ENCODE measurements around the gene PTPRT.

The PTPRT gene

DNA sequence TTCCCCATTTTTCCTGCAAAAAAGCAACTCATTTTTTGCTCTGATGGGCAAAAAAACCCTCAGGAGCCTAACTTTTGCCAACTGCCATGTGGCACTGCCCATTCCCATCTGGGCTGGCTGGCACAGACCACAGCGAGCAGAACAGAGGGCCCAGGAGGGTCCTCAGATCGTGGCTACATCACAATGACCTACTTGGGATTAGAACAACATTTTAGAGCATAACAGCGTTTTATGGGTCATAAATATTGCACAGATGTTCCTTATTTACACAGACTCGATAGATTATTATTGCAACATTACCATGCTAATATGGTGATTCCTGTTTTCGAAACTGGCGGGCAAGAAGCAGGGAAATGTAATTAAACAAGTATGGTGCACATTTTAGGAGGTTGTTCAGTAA, 28.0 kb downstream of the PTPRT start:
- no peak for TF ChIP-seq EZH2 (IDR thresholded peaks at IDR 0.05)
- no peak for TF ChIP-seq FOXP2 (optimal IDR thresholded peaks at IDR 0.05; ENCODE audit: control extremely low read depth, extremely low read length, insufficient read depth)
- TF ChIP-seq POLR2AphosphoS5 (IDR thresholded peaks at IDR 0.05; ENCODE audit: borderline replicate concordance, low read depth, low read length): no peak

DNA sequence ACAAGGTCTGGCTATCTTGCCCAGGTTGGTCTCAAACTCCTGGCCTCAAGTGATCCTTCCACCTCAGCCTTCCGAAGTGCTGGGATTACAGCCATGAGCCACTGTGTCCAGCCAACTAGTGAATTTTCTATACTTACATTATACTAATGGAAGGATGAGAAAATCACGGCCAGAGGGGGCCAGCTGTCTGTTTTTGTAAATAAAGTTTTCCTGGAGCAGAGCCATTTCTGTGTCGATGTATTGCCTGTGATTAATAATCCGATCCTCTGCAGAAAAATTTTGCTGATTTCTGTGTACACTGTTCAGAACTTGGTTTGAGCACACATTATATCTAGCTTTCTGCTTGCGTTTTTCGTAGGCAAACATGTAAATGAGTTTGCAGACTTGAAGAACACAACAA, 28.8 kb downstream of the PTPRT start:
- Histone ChIP-seq H3K4me3 (no peak overlapping the region), H3K9me3 (ENCODE audit: low read depth, low read length) (no peaks in the 10 kb centered on the region), H3K9ac (ENCODE audit: insufficient read length) (no peak overlapping the region), H3K36me3 (ENCODE audit: insufficient read depth, low read length) (no peaks in the 10 kb centered on the region), H3K27ac (no peak overlapping the region)
- TF ChIP-seq FOXP2 (optimal IDR thresholded peaks at IDR 0.05; ENCODE audit: control extremely low read depth, extremely low read length, insufficient read depth): no peak
- DNase-seq (ENCODE audit: low read depth, low spot score): no peak

More for the DNA sequence above, 28.0 kb downstream of the PTPRT start:
- Histone ChIP-seq H3K9ac (ENCODE audit: insufficient read length) (no peak overlapping the region), H3K4me3 (no peak overlapping the region), H3K36me3 (ENCODE audit: insufficient read depth, low read length) (no peaks in the 10 kb centered on the region), H3K27ac (no peak overlapping the region), H3K9me3 (ENCODE audit: low read depth, low read length) (no peaks in the 10 kb centered on the region)
- DNase-seq (ENCODE audit: low read depth, low spot score): no peak

DNA sequence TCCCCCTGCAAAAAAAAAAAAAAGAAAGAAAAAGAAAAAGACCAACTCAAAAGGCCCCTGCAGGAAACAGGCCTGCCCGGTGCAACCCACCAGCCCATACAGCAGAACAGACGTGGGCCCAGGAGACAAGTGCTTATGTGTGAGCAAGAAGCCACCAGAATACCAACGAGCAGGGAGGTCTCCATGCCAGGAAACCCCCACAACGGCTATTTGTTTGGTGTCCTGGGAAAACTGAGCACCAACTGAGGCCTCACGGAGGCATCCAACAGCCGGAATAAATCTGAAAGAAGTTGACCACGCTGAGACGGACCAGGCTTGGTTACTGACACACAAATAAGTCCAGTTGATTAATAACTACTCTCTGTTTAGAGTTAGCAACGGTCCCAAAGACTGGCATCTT, 29.7 kb downstream of the PTPRT start:
- no peak for TF ChIP-seq FOXP2 (optimal IDR thresholded peaks at IDR 0.05; ENCODE audit: control extremely low read depth, extremely low read length, insufficient read depth)
- TF ChIP-seq POLR2AphosphoS5 (IDR thresholded peaks at IDR 0.05; ENCODE audit: borderline replicate concordance, low read depth, low read length): no peak
- TF ChIP-seq EZH2 (IDR thresholded peaks at IDR 0.05): no peak
- Histone ChIP-seq H3K9me3 (ENCODE audit: low read depth, low read length) (no peaks in the 10 kb centered on the region), H3K9ac (ENCODE audit: insufficient read length) (no peak overlapping the region), H3K36me3 (ENCODE audit: insufficient read depth, low read length) (no peaks in the 10 kb centered on the region), H3K4me3 (no peak overlapping the region), H3K27ac (no peak overlapping the region)
- DNase-seq (ENCODE audit: low read depth, low spot score): no peak

DNA sequence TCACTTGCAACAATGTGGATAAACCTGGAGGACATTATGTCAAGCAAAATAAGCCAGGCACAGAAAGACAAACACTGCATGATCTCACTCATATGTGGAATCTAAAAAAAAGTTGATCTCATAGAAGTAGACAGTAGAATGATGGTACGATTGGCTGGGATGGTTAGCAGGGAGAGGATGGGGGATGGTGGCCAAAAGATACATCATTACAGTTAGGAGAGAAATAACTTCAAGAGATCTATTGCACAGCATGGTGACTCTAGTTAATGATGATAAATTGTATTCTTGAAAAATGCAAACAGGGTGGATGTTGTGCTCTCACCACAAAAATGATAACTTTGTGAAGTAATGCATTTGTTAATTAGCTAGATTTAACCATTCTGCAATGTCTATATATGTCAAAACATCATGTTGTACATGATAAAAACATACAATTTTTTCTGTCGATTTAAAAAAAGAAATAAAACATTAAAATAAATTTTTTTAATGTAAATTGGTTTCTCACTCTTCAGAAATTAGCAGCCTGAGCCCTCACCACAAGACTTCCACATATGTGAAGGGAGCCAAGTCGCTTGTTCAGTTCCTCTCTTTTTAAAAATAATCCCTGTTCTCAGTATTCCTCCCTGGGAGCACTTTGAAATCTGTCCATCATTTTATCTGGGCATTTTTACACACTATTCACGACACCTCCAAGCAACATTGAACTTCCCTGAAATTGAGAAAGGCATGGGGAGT, 34.2 kb downstream of the PTPRT start:
- Histone ChIP-seq H3K36me3 (ENCODE audit: insufficient read depth, low read length) (no peaks in the 10 kb centered on the region), H3K9ac (ENCODE audit: insufficient read length) (no peak overlapping the region)
- no peak for TF ChIP-seq FOXP2 (optimal IDR thresholded peaks at IDR 0.05; ENCODE audit: control extremely low read depth, extremely low read length, insufficient read depth)
- no peak for TF ChIP-seq POLR2AphosphoS5 (IDR thresholded peaks at IDR 0.05; ENCODE audit: borderline replicate concordance, low read depth, low read length)
- TF ChIP-seq EZH2 (IDR thresholded peaks at IDR 0.05): no peak

DNA sequence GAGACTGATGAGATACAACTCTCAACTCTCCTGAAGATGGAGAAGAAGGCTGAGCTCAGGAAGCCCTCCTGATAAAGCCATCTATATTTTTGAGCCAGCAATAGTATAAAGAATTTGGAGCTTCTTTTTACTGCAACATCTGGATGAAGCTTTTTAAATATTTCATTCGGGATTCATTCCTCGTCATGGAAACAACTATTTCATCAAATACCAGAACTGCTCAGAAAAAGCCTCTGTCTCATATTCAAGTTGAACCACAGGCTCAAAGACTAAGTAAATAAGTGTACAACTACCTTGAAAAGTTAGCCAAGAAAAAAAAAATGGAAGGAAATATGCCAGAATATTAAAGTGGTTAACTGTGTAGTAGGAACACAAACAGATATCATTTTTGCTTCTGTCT, 37.8 kb downstream of the PTPRT start:
- Histone ChIP-seq H3K9me3 (ENCODE audit: low read depth, low read length) (no peaks in the 10 kb centered on the region), H3K36me3 (ENCODE audit: insufficient read depth, low read length) (no peaks in the 10 kb centered on the region), H3K27ac (no peak overlapping the region), H3K4me3 (no peak overlapping the region), H3K9ac (ENCODE audit: insufficient read length) (no peak overlapping the region)
- DNase-seq (ENCODE audit: low read depth, low spot score): no peak
- no peak for TF ChIP-seq FOXP2 (optimal IDR thresholded peaks at IDR 0.05; ENCODE audit: control extremely low read depth, extremely low read length, insufficient read depth)
- no peak for TF ChIP-seq EZH2 (IDR thresholded peaks at IDR 0.05)
- TF ChIP-seq POLR2AphosphoS5 (IDR thresholded peaks at IDR 0.05; ENCODE audit: borderline replicate concordance, low read depth, low read length): no peak

More for the DNA sequence above, 34.2 kb downstream of the PTPRT start:
- Histone ChIP-seq H3K27ac (no peak overlapping the region), H3K4me3 (no peak overlapping the region), H3K9me3 (ENCODE audit: low read depth, low read length) (no peaks in the 10 kb centered on the region)
- DNase-seq (ENCODE audit: low read depth, low spot score): no peak

DNA sequence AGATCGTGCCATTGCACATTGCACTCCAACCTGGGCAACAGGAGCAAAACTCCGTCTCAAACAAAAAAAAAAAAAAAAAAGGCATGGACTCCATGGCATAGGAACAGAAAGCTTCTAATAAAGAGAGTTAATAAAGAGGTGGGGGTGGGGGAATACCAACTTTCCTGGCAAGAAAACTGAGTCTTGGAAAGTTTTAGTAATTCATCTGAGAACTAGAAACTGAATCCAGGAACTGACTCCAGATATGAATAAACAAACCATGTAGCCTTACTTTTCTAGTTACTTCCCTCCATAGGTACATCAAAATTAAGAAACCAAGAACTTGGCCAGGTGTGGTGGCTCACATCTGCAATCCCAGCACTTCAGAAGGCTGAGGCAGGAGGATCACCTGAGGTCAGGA, 38.5 kb downstream of the PTPRT start:
- no peak overlapping the region for H3K9ac ChIP-seq (ENCODE audit: insufficient read length)
- no peak for DNase-seq (ENCODE audit: low read depth, low spot score)
- H3K9me3 ChIP-seq (ENCODE audit: low read depth, low read length): no peaks in the 10 kb centered on the region
- no peaks in the 10 kb centered on the region for H3K36me3 ChIP-seq (ENCODE audit: insufficient read depth, low read length)
- no peak for TF ChIP-seq POLR2AphosphoS5 (IDR thresholded peaks at IDR 0.05; ENCODE audit: borderline replicate concordance, low read depth, low read length)
- no peak for TF ChIP-seq EZH2 (IDR thresholded peaks at IDR 0.05)
- TF ChIP-seq FOXP2 (optimal IDR thresholded peaks at IDR 0.05; ENCODE audit: control extremely low read depth, extremely low read length, insufficient read depth): no peak
- H3K4me3 ChIP-seq: no peak overlapping the region
- H3K27ac ChIP-seq: no peak overlapping the region

DNA sequence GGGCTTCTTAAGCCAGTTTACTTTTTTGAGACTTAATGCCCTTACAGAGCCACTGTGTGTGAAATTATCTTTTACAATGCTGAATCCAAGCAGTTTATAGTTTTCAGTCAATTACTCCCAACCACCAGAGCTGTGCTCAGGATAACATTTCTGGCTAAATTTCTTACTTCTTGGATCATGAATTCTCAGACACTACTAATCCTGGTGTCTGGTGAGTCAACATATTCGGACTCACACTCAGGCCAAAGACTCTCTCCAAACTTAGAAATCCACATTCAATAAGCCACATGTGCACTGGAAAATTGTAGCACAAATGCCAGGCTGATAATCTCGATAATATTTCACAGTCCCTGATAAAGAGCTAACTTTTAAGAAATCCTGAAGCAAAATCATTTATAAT, 49.0 kb downstream of the PTPRT start:
- TF ChIP-seq FOXP2 (optimal IDR thresholded peaks at IDR 0.05; ENCODE audit: control extremely low read depth, extremely low read length, insufficient read depth) (no peak), EZH2 (IDR thresholded peaks at IDR 0.05) (no peak), POLR2AphosphoS5 (IDR thresholded peaks at IDR 0.05; ENCODE audit: borderline replicate concordance, low read depth, low read length) (no peak)
- Histone ChIP-seq H3K9me3 (ENCODE audit: low read depth, low read length) (no peaks in the 10 kb centered on the region), H3K27ac (no peak overlapping the region), H3K4me3 (no peak overlapping the region), H3K9ac (ENCODE audit: insufficient read length) (no peak overlapping the region), H3K36me3 (ENCODE audit: insufficient read depth, low read length) (no peaks in the 10 kb centered on the region)
- no peak for DNase-seq (ENCODE audit: low read depth, low spot score)

DNA sequence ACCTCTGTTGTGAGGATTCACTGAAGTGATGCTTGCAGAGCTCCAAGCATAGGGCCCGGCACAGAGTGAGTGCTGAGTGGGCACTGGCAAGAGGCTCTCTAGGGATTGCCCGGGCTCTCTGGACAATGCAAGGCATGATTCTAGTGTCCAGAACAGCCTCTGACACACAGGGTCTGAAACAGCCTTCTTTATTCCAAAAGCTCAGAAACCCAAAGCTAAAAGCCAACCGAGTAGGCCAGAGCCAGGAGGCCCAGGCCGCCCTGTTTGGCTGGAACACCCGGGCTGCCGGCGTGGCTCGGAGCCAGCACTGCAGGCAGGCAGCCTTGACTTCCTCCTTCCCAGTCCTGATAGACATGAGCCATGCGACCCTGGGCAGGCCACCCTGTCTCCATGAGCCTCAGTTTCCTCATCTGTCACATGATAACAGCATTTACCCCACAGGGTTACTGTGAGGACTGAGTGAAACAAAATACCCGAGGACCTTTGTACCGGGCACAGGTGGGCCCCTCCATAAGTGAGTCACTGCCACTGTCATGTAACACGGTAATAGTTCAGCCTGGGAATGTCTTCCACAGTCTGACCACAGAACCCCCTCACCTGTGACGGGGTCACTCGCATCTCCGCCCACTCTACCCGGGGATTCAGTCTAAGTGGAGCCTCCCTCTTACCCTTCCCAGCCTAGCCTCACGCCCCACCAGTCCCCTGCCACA, 51.5 kb downstream of the PTPRT start:
- no peak overlapping the region for H3K27ac ChIP-seq

More for the DNA sequence above, 51.5 kb downstream of the PTPRT start:
- TF ChIP-seq FOXP2 (optimal IDR thresholded peaks at IDR 0.05; ENCODE audit: control extremely low read depth, extremely low read length, insufficient read depth) (no peak), POLR2AphosphoS5 (IDR thresholded peaks at IDR 0.05; ENCODE audit: borderline replicate concordance, low read depth, low read length) (no peak), EZH2 (IDR thresholded peaks at IDR 0.05) (no peak)
- Histone ChIP-seq H3K36me3 (ENCODE audit: insufficient read depth, low read length) (no peaks in the 10 kb centered on the region), H3K9ac (ENCODE audit: insufficient read length) (no peak overlapping the region), H3K9me3 (ENCODE audit: low read depth, low read length) (no peaks in the 10 kb centered on the region), H3K4me3 (no peak overlapping the region)
- no peak for DNase-seq (ENCODE audit: low read depth, low spot score)
